Heart left ventricle (tissue), 16 donors: ENCODE results near the gene COL19A1. TPM values are rescaled to one million over a fixed set of nuclear protein-coding genes. Genes with fewer than 3 reads are reported as not detected.
A peak's percentile ranks its signal among the peaks of the same experiment; 100 is the strongest.

Experiments
- ATAC-seq, 4 donors: fragments of 200-7000 bp; cut with Tn5 transposase; one replicate each; pipeline ENCODE4 v1.9.1; 2020 to 2022; ENCODE audit warnings: moderate library complexity in 4 of 4, mild to moderate bottlenecking in 3 of 4, moderate number of reproducible peaks in 1 of 4
- DNase-seq, 5 donors: peaks; one replicate each; pipeline ENCODE4 v3.0.0-alpha.2; 2020
- H3K27ac ChIP-seq, 12 donors: fragments of 200-600 bp; sonication (generic) in 4 of 12; one replicate each; pipeline versions ENCODE4 v1.5.0 to v1.8.0; 2016 to 2022; ENCODE audit warnings: mild to moderate bottlenecking in 2 of 12
- H3K27me3 ChIP-seq, 9 donors: fragments of 200-600 bp; sonication (generic) in 2 of 9; one replicate each; pipeline versions ENCODE4 v1.5.1 to v1.8.0; 2016 to 2022; ENCODE audit warnings: mild to moderate bottlenecking in 3 of 9
- H3K36me3 ChIP-seq, 9 donors: fragments of 200-600 bp; sonication (generic) in 2 of 9; one replicate each; pipeline versions ENCODE4 v1.5.0 to v1.8.0; 2018 to 2022; ENCODE audit warnings: mild to moderate bottlenecking in 2 of 9
- H3K4me1 ChIP-seq, 12 donors: fragments of 200-600 bp; sonication (generic) in 4 of 12; one replicate each; pipeline versions ENCODE4 v1.5.0 to v1.8.0; 2016 to 2022; ENCODE audit warnings: mild to moderate bottlenecking in 3 of 12
- H3K4me3 ChIP-seq, 12 donors: fragments of 200-600 bp; sonication (generic) in 4 of 12; one replicate each; pipeline versions ENCODE4 v1.5.0 to v1.8.0; 2017 to 2022; ENCODE audit warnings: mild to moderate bottlenecking in 9 of 12, moderate library complexity in 4 of 12
- H3K9me3 ChIP-seq, 12 donors: fragments of 200-600 bp; sonication (generic) in 4 of 12; one replicate each; pipeline versions ENCODE4 v1.5.0 to v1.8.0; 2016 to 2022; ENCODE audit warnings: mild to moderate bottlenecking in 1 of 12
- POLR2A ChIP-seq, 2 donors: fragments of 450-650 bp; IDR thresholded peaks; one replicate each; pipeline ENCODE4 v1.6.1; 2017; ENCODE audit warnings: antibody characterized with exemption in 2 of 2, mild to moderate bottlenecking in 2 of 2, moderate library complexity in 2 of 2
- WGBS, 4 donors: extraction: QIAGEN DNeasy Blood & Tissue Kit in 2 of 4; methylation state at CpG; one replicate each; pipeline versions ENCODE4 v1.1.5 to v1.1.7; 2013 to 2018; 5-methylcytosine and 5-hydroxymethylcytosine counted together
- intact Hi-C, 10 donors: fragments of 100-400 bp; cut with DNase I; formaldehyde crosslinking; loops; one replicate each; pipeline versions ENCODE4 v1.11.1 to v1.14.2; 2022
- polyA plus RNA-seq, 2 donors: library from polyadenylated mRNA; stranded (reverse); fragments of 200-250 nt; gene quantifications; one replicate each; pipeline ENCODE4 v1.2.3, GENCODE V29; 2013
- total RNA-seq, 9 donors: library from RNA; depleted of rRNA in 2 of 9; stranded (reverse); fragments of >200 nt in 2 of 9; fragmentation: NEBNext Ultra II Directional in 3 of 9; extraction: Animal tissue kit (Norgen Biotek cat#: 25700) in 3 of 9; gene quantifications; one replicate each; pipeline versions ENCODE4 v1.1.0 to v1.2.4, GENCODE V29; 2016 to 2023
- TF ChIP-seq, protein P1 (sequence below), 12 donors: fragments of 200-600 bp; sonication (generic) in 4 of 12; IDR thresholded peaks; one replicate each; pipeline versions ENCODE4 v1.5.0 to v1.8.0; 2018 to 2022; ENCODE audit warnings: antibody characterized with exemption in 12 of 12, mild to moderate bottlenecking in 5 of 12
- donor health status: ischemic (EF 13 %, LVEDD 7.1; RV severe dilation, severe dysfunction).
- donor health status: healthy with polysubstance abuse.
- donor health status: DM: no; HTN: yes; CAD: no.
- donor health status: DM: no; HTN: no; CAD: no.
- donor health status: ischemic (EF 25% LVEDD 6.9; RV normal size, moderate dysfunction).
- donor health status: ischemic (EF 25% LVEDD 5.7; RV mildly dilated, moderate dysfunction).
- donor health status: healthy.
- donor health status: DM: yes; HTN: yes; CAD: no.
- donor health status: ischemic (EF 35%, LVEDD 5.7; RV mildly dilated, moderate dysfunction).
- donor health status: nonischemic (EF 11% LVEDD 7.7; RV severe dilation, severe dysfunction).
- donor health status: DM: yes; HTN: yes; CAD: no.
- donor health status: PGD.
- donor health status: ischemic (EF 29% LVEDD 5.4; RV normal size, mild dysfunction).
- donor health status: nonischemic (EF 23%, LVEDD 6.1; RV moderate dilation, normal function).

The COL19A1 gene
- total and polyA plus RNA-seq, 11 donors = 0.69 to 4.6 (median 1.6) TPM

DNA sequence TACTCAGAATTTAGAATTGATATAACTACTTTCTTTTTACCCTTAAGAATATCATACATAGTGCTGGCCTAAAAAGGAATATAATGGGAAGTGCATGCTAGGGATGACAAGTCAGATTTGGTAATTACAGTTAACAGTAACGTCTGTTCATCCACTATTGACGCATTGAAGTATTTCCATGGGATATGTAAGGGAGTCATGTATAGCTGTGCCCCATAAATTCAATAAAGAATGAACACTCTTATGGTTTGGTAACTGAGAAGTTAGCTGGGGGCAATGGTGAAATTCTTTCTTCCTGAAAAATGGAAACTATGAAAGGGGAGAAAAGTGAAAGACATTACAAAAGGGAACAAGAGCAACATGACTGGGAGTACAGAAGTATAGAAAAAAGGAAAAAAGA lies 2.6 kb upstream of the COL19A1 start:
- Histone ChIP-seq H3K9me3 (peaks cover 0 to 8% (median 0%) of the 10 kb centered on the region in 12 donors), H3K27ac (no peak overlapping the region), H3K36me3 (no peaks in the 10 kb centered on the region), H3K4me1 (peaks cover 0 to 17% (median 2%) of the 10 kb centered on the region in 12 donors), H3K27me3 (peaks cover 0 to 33% (median 0%) of the 10 kb centered on the region in 9 donors), H3K4me3 (no peak overlapping the region)
- ATAC-seq = no peak
- TF ChIP-seq, protein P1, sequence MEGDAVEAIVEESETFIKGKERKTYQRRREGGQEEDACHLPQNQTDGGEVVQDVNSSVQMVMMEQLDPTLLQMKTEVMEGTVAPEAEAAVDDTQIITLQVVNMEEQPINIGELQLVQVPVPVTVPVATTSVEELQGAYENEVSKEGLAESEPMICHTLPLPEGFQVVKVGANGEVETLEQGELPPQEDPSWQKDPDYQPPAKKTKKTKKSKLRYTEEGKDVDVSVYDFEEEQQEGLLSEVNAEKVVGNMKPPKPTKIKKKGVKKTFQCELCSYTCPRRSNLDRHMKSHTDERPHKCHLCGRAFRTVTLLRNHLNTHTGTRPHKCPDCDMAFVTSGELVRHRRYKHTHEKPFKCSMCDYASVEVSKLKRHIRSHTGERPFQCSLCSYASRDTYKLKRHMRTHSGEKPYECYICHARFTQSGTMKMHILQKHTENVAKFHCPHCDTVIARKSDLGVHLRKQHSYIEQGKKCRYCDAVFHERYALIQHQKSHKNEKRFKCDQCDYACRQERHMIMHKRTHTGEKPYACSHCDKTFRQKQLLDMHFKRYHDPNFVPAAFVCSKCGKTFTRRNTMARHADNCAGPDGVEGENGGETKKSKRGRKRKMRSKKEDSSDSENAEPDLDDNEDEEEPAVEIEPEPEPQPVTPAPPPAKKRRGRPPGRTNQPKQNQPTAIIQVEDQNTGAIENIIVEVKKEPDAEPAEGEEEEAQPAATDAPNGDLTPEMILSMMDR (IDR thresholded peaks at IDR 0.05) = no peak
- TF ChIP-seq POLR2A (IDR thresholded peaks at IDR 0.05) = no peak
- no peak for DNase-seq
- 77 to 87% (median 82%) methylated on average over 2 of the region's 2 CpGs for WGBS, 4 donors
- intact Hi-C loops = no loop called here

- intact Hi-C loops = loop anchor here in 1 of 10 donors (5.0 kb wide), 1 partner anchor 107 kb away; no protein-coding TSS in a partner anchor
- Histone ChIP-seq H3K4me3 (no peak overlapping the region), H3K9me3 (peaks cover 0 to under 1% (median 0%) of the 10 kb centered on the region in 12 donors), H3K4me1 (peaks cover 0 to 17% (median 2%) of the 10 kb centered on the region in 12 donors), H3K27ac (no peak overlapping the region), H3K36me3 (no peaks in the 10 kb centered on the region), H3K27me3 (peaks cover 0 to 33% (median 0%) of the 10 kb centered on the region in 9 donors)
- TF ChIP-seq POLR2A (IDR thresholded peaks at IDR 0.05) = no peak
- TF ChIP-seq, protein P1 (IDR thresholded peaks at IDR 0.05) = no peak
- WGBS, 4 donors = 71 to 84% (median 74%) methylated on average over 2 of the region's 2 CpGs
- ATAC-seq (no peak), DNase-seq (no peak)
Observed at GRCh38 chr6:69865126-69865525, 1.2 kb upstream of the COL19A1 start.

GRCh38 chr6:69866770-69867638 lies 648 bp downstream of the COL19A1 start:
- DNase-seq (peak; percentile 52 to 83 (median 65)), ATAC-seq (peak; percentile 59 to 94 (median 86))
- no peak for TF ChIP-seq POLR2A (IDR thresholded peaks at IDR 0.05)
- TF ChIP-seq, protein P1 (IDR thresholded peaks at IDR 0.05) = peak in 8 of 12 donors; percentile 6 to 50 (median 26)
- 0 to 2% (median 1%) methylated on average over 28 to 80 of the region's 80 CpGs for WGBS, 4 donors
- Histone ChIP-seq H3K9me3 (no peaks in the 10 kb centered on the region), H3K4me1 (peaks cover 0 to 17% (median 2%) of the 10 kb centered on the region in 12 donors), H3K4me3 (peak overlapping the region; percentile 28 to 84 (median 63)), H3K27ac (peak overlapping the region in 10 of 12 donors; percentile 1 to 74 (median 59)), H3K36me3 (no peaks in the 10 kb centered on the region), H3K27me3 (peaks cover 0 to 33% (median 0%) of the 10 kb centered on the region in 9 donors)
- intact Hi-C loops = loop anchor here in 1 of 10 donors (5.0 kb wide), 1 partner anchor 105 kb away; no protein-coding TSS in a partner anchor

GRCh38 chr6:69867639-69867976 lies 1.3 kb downstream of the COL19A1 start:
- Histone ChIP-seq H3K27ac (peak overlapping the region in 10 of 12 donors; percentile 1 to 74 (median 59)), H3K9me3 (no peaks in the 10 kb centered on the region), H3K27me3 (peaks cover 0 to 33% (median 0%) of the 10 kb centered on the region in 9 donors), H3K4me3 (peak overlapping the region; percentile 28 to 84 (median 63)), H3K4me1 (peaks cover 0 to 17% (median 2%) of the 10 kb centered on the region in 12 donors), H3K36me3 (no peaks in the 10 kb centered on the region)
- TF ChIP-seq, protein P1 (IDR thresholded peaks at IDR 0.05) = no peak
- no peak for TF ChIP-seq POLR2A (IDR thresholded peaks at IDR 0.05)
- intact Hi-C loops = loop anchor here in 1 of 10 donors (5.0 kb wide), 1 partner anchor 105 kb away; no protein-coding TSS in a partner anchor
- WGBS, 4 donors = 8 to 11% (median 11%) methylated on average over 9 to 11 of the region's 11 CpGs
- no peak for ATAC-seq
- no peak for DNase-seq
